Activated T-cell treated with anti-CD3 and anti-CD28 coated beads for 1 hour (primary cell): ENCODE results near the gene HELZ.
"Not testable (repeated sequence)": the region's sequence is repeated elsewhere in the genome, so short reads cannot be mapped to it uniquely, and the experiment has no call there.

Source experiments
- DNase-seq: peaks from one replicate; pipeline ENCODE4 v3.0.0-alpha.2; 2020; ENCODE audit warnings: low read depth

Gene HELZ

GRCh38 chr17:67270416-67270815, 25.4 kb upstream of the HELZ start:
- no peak for DNase-seq

- DNase-seq: no peak
These were observed 21.5 kb upstream of the HELZ start for GRCh38 chr17:67266496-67266895.

- DNase-seq: no peak
These were observed 20.5 kb upstream of the HELZ start for GRCh38 chr17:67265436-67266019.

GRCh38 chr17:67262435-67263117, 17.6 kb upstream of the HELZ start:
- no peak for DNase-seq

GRCh38 chr17:67260170-67260987, 15.4 kb upstream of the HELZ start:
- DNase-seq: no peak

GRCh38 chr17:67258821-67259468, 13.9 kb upstream of the HELZ start:
- no peak for DNase-seq

DNA sequence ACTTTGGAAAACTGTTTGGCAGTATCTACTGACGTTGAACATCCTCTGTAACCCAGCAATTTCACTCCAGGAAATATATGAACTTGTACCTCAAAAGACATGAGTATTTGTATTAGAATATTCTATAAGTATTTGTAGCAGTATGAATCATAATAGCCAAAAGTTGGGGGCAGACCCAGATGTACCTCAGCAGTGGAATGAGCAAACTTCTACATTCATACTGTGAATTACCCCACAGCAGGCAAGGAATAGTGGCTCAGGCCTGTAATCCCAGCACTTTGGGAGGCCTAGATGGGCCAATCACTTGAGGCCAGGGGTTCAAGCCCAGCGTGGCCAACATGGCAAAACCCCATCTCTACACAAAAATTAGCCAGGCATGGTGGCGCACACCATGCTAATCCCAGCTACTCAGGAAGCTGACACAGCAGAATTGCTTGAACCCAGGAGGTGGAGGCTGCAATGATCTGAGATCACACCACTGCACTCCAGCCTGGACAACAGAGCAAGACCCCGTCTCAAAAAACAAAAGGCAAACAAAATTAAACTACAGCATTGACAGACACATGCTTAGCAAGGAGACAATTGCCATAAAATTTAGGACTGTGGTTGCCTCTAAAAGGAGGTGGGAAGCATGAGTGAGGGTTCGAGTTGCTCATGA, 11.2 kb upstream of the HELZ start:
- DNase-seq: no peak

DNA sequence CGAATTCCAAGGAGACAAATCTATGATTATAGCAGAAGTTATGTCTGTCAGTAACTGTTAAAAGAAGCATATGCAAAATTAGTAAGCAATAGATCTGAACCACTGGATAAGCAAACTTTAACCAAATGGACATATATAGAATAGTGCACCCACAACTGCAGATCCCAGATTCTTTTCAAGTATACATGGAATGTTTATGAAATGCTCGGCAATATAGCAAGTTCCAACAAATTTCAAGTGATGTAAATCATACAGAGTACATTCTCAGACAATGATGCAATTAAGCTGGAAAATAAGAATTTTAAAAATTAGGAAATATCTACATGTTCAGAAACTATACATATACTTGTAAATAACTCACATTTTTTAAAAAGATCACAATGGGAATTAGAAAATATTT, 8.4 kb upstream of the HELZ start:
- no peak for DNase-seq

DNA sequence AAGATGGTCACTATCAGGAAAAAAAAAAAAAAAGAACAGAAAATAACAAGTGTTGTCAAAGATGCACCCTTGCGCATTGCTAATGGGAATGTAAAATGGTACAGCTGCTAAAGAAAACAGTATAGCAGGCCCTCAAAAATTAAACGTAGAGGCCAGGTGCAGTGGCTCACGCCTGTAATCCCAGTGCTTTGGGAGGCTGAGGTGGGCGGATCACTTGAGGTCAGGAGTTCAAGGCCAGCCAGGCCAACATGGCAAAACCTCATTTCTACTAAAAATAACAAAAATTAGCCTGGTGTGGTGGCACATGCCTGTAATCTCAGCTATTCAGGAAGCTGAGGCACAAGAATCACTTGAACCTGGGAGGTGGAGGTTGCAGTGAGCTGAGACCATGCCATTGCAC, 6.6 kb upstream of the HELZ start:
- DNase-seq: not testable (repeated sequence)

DNA sequence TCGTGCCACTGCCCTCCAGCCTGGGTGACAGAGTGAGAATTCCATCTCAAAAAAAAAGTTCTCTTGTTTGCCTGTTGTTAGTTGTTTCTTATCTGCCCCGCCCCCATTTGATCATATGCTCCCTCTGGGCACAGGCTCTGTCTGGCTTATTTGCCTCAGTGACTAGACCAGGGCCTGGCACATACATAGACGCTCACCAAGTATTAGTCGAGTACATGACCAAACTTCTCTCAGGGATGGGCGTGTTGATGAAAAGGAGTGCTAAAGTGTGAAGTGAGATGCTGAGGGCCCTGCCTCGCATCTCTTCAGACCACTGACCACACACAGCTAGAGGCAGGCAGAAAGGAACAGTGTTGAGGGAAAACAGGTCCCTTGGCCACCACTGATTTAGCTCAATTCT, 3.3 kb upstream of the HELZ start:
- DNase-seq: no peak

GRCh38 chr17:67247416-67247900, 2.5 kb upstream of the HELZ start:
- no peak for DNase-seq

- no peak for DNase-seq
These were observed 1.8 kb upstream of the HELZ start for GRCh38 chr17:67246653-67247415.

DNA sequence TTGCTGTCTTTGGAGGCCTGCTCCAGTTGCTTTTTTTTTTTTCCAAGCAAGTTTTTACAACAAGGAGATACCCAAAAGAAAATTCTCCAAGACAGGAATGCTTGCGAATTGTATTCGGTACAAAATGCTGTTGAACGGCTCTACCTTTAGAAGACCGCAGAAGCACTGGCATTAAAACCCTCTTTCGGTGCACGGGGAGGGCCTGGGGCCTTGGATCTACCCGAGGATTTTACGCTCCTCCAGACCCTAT, 1.3 kb upstream of the HELZ start:
- DNase-seq: no peak

DNA sequence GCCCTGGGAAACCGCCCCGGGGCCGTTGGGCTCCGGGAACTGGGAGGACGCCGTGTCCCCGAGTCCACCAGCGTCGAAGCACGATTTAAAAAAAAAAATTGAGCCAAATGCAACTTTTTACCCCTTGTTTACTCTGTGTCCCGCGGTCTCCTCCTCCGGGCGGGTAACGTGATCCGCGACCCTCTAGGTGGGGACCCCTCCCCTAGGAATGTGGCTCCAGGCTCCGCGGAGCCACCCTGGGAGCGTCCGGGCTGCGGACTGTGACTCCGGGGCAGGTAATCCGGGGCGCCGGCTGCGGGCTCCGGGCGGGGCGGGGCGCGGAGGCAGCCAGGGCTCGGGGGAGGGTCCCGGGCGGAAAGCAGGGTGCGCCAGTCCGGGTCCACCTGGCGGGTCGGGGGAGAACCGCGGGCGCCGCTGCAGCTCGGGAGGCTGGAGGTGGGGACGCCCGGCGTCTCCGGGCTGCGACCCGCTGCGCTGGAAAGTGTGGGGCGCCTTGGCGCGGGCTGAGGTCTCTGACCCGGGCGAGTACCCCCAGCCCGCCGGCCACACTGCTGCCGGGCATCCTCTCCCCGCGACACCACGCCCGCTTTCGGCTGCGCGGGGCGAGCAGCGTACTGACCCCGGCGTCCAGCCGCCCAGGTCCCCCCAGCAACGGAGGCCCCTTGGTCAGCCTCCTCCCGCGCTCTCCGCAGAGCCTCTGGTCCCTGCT, 852 bp upstream of the HELZ start:
- DNase-seq: peak; percentile 17

DNA sequence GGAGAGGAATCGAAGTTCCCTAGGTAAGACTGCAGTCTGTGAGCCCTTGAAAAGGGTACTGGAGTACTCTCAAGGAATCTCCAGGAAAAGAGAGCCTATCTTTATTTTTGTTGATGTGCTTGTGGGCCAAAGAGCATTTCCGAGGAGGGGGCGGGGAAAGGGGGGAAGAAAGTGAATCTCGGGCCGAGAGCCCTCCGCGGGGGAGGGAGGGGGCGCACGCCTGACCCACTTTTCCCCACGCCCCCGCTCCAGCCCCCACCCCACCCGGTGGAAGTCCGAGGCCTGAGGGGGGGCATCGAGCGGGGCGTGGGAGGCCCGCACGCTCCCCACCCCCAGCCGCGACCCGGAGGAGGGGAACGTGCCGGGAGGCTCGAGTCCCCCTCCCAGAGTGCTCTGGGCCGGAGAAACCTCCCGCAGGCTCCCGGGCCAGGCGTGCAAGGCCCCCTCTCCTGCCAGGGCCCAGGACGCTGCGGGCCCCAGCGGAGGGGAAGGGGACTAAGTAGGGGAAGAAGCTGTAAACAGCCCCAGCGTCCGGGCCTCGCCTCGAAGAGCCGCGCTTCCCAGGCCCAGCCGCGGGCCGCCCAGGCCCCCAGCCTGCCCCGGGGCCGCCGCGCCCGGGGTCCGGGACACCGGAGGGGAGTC, 444 bp downstream of the HELZ start:
- DNase-seq: no peak

- no peak for DNase-seq
These were observed 1.7 kb downstream of the HELZ start for GRCh38 chr17:67243284-67243683.

DNA sequence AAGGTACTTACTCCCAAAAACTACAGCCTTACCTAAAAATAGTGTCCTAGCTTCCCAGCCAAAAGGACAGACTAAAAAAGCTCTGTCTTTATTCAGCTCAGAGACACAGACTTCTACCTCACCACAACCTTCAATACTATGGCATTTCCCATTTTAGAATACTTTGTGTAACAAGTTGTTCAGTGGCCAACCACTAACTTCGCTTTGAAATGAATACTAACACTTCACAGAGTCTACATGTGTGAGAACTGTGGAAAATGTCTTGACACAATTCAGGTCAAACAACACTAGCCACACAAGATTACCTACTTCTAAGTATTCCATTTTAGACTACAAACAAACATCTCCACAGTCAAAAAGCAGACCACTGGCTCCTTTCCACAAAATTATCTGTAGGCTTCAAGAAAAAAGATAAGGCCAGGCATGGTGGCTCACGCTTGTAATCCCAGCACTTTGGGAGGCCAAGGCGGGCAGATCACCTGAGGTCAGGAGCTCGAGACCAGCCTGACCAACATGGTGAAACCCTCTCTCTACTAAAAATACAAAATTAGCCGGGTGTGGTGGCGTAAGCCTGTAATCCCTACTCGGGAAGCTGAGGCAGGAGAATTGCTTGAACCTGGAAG, 3.2 kb downstream of the HELZ start:
- no peak for DNase-seq

GRCh38 chr17:67239597-67239996, 5.4 kb downstream of the HELZ start:
- DNase-seq: no peak

DNA sequence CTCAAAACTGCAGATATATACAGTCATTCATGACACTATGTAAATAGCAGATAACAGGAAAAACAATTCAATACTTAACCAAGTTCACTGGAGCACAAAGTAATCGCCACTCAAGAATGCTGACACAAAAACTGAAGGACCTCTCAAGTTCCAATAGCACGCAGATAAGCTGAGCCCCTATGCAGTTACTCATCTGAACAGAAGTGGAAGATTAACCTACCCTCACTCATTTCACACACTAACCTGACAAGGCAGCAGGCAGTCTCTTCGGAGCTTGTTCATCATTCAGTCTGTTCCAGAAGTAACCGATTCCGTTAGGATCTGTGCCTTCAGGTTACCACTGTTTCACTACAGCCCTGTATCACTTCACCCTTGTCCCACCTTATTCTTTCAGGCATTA, 6.0 kb downstream of the HELZ start:
- no peak for DNase-seq

GRCh38 chr17:67232441-67232840, 12.6 kb downstream of the HELZ start:
- DNase-seq: no peak
